HuH-7.5 (cell line): Measurements from ENCODE around the gene TIMM22.

Source experiments
- DNase-seq: peaks from one replicate; pipeline ENCODE4 v3.0.0; 2011; ENCODE audit warnings: low spot score

TIMM22 gene

GRCh38 chr17:1022278-1023024 is 25.5 kb downstream of the TIMM22 start:
- no peak for DNase-seq

- DNase-seq: no peak
Measured at GRCh38 chr17:1024076-1024475, 27.1 kb downstream of the TIMM22 start.

GRCh38 chr17:1025733-1026598 is 29.0 kb downstream of the TIMM22 start:
- no peak for DNase-seq

- no peak for DNase-seq
Measured at GRCh38 chr17:1026599-1026975, 29.7 kb downstream of the TIMM22 start.

GRCh38 chr17:1027044-1027443 is 30.1 kb downstream of the TIMM22 start:
- no peak for DNase-seq

- DNase-seq: no peak
Measured at GRCh38 chr17:1029196-1029921, 32.4 kb downstream of the TIMM22 start.

- no peak for DNase-seq
Measured at GRCh38 chr17:1029922-1030644, 33.2 kb downstream of the TIMM22 start.

- DNase-seq: no peak
Measured at GRCh38 chr17:1030684-1031532, 34.0 kb downstream of the TIMM22 start.

- no peak for DNase-seq
Measured at GRCh38 chr17:1031711-1032110, 34.8 kb downstream of the TIMM22 start.

- DNase-seq: no peak
Measured at GRCh38 chr17:1032391-1032790, 35.5 kb downstream of the TIMM22 start.

- DNase-seq: no peak
Measured at GRCh38 chr17:1033503-1033902, 36.6 kb downstream of the TIMM22 start.

- DNase-seq: no peak
Measured at GRCh38 chr17:1034652-1035210, 37.8 kb downstream of the TIMM22 start.

- no peak for DNase-seq
Measured at GRCh38 chr17:1035546-1036170, 38.7 kb downstream of the TIMM22 start.

- DNase-seq: no peak
Measured at GRCh38 chr17:1036171-1036844, 39.4 kb downstream of the TIMM22 start.

GRCh38 chr17:1036845-1037237 is 39.9 kb downstream of the TIMM22 start:
- DNase-seq: no peak

- DNase-seq: no peak
Measured at GRCh38 chr17:1037238-1037879, 40.4 kb downstream of the TIMM22 start.

GRCh38 chr17:1038459-1039122 is 41.7 kb downstream of the TIMM22 start:
- DNase-seq: no peak

- no peak for DNase-seq
Measured at GRCh38 chr17:1039123-1039507, 42.2 kb downstream of the TIMM22 start.
